Esophagus muscularis mucosa (tissue), 4 donors: ENCODE results near the gene DAO.

Source experiments
- CTCF ChIP-seq, 3 experiments: fragments of 200-600 bp in 2 of 3; fragments of 450-650 bp in 1 of 3; sonication (generic) in 2 of 3; IDR thresholded peaks; one replicate each; pipeline ENCODE4 v1.5.1; 2017 to 2019; ENCODE audit warnings: antibody characterized with exemption in 3 of 3, mild to moderate bottlenecking in 2 of 3, moderate library complexity in 1 of 3
- EP300 ChIP-seq: sonication (generic); formaldehyde crosslinking; IDR thresholded peaks from one replicate; pipeline ENCODE4 v1.6.1; 2017; ENCODE audit warnings: antibody characterized with exemption
- POLR2A ChIP-seq: fragments of 450-650 bp; IDR thresholded peaks from one replicate; pipeline ENCODE4 v1.6.1; 2017; ENCODE audit warnings: antibody characterized with exemption, moderate library complexity, mild to moderate bottlenecking, low read depth
- POLR2AphosphoS5 ChIP-seq, 2 donors: sonication (generic); formaldehyde crosslinking; IDR thresholded peaks; one replicate each; pipeline ENCODE4 v1.6.1; 2017; ENCODE audit warnings: antibody characterized with exemption in 2 of 2

- TF ChIP-seq POLR2A (no peak), CTCF (IDR thresholded peaks at IDR 0.05) (no peak), POLR2AphosphoS5 (IDR thresholded peaks at IDR 0.05) (no peak), EP300 (no peak)
These were observed 16.9 kb downstream of the DAO start for GRCh38 chr12:108896817-108897216.
